Fibroblast of upper back skin (primary cell): ENCODE results near the gene CD40.

Experiments
- DNase-seq: peaks from one replicate; pipeline ENCODE4 v3.0.0-alpha.2; 2013

The CD40 gene

GRCh38 chr20:46151936-46152335 is 33.8 kb downstream of the CD40 start:
- DNase-seq: no peak

DNA sequence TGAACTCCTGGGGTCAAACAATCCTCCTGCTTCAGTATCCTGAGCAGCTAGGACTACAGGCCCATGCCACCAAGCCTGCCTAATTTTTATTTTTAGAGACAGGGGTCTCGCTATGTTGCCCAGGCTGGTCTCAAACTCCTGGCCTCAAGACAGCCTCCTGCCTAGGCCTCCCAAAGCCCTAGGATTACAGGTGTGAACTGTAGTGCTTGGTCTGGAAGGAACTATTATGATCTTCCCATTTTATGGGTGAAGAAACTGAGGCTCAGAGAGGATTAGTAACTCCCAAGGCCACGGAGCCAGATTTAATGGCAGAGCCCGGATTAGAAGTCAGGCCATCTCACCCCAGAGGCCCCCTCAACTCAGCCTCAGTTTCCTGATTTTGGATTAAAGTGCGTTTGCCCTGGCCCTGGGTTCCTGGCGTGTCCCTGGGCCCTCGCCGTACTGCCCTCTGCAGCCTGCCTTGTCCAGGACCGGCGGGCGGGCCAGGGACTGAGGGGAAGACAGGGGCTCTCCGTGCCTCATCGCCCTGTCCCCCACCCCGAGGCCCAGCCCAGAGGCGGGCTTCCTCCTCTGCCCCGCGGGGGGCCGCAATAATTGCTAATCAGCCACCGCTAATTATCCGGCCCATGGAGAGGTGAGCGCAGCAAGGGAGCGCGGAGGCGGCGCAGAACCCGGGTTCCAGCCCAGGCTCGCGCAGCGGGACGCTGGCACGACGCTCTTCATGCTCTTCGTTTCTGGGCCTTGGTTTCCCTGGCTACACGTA is 34.9 kb downstream of the CD40 start:
- no peak for DNase-seq

DNA sequence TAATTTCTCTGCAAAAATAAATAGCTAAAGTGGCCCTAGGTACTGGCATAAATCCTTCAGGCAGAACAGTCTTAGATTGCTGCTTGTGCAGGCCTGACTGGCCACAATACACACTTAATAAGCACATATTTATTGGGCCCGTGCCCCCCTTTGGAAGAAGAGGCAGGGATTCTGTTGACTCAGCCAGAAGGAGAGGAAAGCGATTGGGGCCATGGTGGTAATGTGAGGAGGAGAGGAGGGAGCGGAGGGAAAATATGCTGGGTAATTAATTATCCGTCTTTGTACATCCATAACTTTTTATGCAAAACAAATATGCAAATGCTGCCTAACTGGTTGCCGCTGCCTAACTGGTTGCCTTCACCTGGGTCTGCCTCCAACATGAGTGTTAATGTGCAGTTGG is 36.2 kb downstream of the CD40 start:
- DNase-seq: no peak

- DNase-seq: no peak
Observed at GRCh38 chr20:46154796-46155195, 36.7 kb downstream of the CD40 start.

DNA sequence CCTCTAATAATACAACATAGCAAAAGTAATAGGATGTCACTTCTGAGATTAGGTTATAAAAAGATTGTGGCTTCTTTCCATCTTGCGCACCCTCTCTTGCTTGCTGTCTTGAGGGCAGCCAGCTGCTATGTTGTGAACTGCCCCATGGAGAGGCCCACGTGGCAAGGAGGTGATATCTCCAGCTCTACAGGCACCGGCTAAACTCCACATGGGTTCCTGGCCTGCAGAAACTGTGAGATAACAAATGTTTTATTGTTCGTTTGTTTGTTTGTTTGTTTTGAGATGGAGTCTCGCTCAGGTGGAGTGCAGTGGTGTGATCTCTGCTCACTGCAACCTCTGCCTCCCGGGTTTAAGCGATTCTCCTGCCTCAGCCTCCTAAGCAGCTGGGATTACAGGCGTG is 38.0 kb downstream of the CD40 start:
- no peak for DNase-seq

DNA sequence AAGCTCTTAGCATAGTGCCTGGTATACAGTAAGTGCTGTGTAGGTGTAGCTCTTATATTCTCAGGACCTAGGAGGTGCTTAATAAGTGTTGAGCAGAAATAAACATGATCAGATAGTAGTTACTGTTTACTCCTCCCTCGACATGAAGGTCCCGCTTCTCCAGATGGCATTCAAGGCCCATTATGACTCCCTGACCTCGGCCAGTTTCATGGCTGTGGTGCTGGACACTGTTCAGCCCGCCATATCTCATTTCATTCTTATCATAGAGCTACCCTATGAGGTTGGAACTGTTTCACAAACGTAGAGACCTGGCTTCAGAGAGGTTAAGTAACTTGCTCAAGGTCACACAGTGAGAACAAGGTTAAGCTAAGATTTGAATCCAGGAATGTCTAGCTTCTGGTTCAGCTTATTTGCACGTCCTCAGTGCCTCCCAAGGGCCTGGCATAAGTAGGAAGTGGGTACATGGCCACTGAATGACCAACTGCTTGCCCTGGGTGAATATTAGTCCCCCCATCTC is 39.0 kb downstream of the CD40 start:
- DNase-seq: no peak

- DNase-seq: no peak
Observed at GRCh38 chr20:46157625-46158024, 39.5 kb downstream of the CD40 start.

- DNase-seq: no peak
Observed at GRCh38 chr20:46158476-46158987, 40.4 kb downstream of the CD40 start.

- DNase-seq: no peak
Observed at GRCh38 chr20:46159101-46159897, 41.2 kb downstream of the CD40 start.

DNA sequence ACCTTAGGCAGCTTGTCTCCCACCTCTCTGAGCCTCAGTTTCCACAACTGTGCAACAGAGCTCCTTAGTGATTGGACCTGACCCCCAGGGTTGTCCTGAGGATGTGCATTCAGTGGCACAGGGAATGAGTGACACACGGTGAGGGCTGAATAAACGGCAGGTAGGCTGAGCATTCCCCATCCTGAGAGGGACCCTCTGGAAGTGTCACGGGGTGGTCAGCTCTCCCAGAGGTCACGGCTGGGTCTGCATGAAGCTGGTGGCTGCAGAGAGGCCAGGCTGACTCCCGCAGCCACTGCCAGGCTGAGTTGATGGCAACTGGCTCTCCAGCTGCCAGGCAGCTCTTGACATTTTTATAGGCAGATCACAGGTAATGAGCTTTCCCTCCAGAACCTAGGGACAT is 42.5 kb downstream of the CD40 start:
- no peak for DNase-seq

DNA sequence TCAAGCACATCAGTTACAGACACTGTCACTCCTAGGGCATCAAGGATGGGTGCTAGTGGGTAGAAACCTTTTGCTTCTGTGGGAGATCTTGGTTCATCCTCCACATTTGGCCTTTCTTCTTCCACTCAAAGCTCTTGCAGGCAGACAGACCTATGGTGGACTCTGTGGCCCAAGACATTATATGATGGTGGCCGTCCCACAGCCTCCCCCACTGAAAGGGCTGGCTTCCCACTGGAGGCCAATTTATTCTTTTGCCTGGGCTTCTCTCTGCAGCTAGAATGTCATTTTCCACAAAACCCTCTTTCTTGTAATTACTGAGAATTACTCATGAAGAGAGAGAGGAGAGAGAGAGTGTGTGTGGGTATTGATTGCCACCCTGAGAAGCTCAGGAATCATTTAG is 43.8 kb downstream of the CD40 start:
- no peak for DNase-seq

GRCh38 chr20:46164254-46164653 is 46.1 kb downstream of the CD40 start:
- no peak for DNase-seq

DNA sequence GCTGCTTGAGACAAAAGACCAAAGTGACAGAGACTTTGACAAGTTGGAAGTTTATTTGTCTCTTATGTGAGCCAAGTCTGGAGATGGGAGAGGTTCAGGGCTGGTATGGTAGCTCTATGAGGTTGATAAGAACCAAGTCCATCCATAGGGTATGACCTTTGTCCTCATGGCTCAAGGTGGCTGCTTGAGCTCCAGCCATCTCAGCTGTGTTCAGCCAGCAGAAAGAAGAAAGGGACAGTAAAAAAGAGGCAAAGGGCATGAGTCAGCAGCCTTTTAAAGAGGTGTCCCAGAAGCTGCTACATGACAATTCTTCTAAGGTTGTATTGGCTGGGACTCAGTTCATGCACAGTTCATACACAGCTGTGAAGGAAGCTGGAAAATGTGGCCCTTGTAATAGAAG is 49.0 kb downstream of the CD40 start:
- no peak for DNase-seq

- DNase-seq: no peak
Observed at GRCh38 chr20:46168438-46168837, 50.3 kb downstream of the CD40 start.

DNA sequence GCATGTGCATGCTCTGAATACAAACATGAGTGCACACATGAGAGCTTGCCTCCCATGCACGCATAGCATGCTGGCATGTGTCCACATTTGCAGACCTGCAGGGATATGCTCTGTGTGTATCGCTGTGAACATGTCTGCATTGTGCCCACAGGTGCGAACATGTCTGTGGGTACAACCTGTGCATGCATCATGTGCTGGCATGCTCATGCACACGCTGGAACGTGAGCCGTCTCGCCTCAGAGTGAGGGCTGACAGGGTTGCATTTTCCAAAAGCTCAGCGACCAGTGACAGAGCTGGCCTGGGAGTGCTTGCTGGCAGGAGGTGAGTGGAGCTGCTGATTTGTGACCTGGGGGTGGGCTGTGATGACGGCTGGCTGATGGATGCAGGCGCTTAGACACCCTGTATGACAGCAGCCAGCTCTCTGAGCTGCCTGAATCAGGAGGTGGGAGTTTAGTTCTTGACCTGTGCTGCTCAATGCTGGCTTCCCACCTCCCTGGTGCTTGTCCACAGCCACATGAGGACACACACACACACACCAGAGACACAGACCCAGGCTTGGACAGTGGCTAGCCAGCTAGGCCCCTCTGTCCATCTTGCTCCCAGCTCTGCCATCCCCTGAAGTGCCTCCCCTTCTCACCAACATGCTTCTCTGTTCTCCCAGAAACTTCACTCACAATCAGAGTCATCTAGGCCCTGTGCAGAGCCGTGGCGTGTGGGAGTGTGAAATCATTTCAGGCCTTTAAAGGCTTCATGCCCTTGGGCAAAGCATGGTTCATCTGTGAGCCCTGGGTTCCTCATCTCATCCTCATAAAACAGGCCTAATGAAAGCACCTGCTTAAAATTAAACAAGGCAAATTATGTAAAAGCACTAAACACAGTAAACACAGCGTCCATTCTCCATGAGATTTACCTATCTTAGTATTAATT is 51.4 kb downstream of the CD40 start:
- no peak for DNase-seq

- no peak for DNase-seq
Observed at GRCh38 chr20:46171476-46171875, 53.4 kb downstream of the CD40 start.

DNA sequence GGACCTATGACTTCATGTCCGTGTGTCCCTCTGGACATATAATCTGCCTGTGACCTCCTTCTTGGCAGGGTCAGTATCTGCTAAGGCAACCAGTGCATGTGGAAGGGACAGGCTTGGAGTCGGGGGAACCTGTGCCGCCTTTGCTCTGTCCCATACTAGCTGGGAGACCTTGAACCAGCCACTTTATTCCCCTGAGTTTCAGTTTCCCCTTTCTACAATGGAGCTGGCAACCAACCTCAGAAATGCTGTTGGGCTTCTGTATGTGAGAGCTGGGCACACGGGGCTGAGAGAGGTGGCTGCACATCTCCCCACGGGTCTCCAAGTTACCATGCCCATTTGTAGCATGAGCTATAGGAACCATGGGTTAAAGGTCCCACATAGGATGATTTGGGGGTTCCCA is 53.8 kb downstream of the CD40 start:
- no peak for DNase-seq

- DNase-seq: no peak
Observed at GRCh38 chr20:46172455-46172854, 54.3 kb downstream of the CD40 start.

- no peak for DNase-seq
Observed at GRCh38 chr20:46172961-46173536, 54.9 kb downstream of the CD40 start.

DNA sequence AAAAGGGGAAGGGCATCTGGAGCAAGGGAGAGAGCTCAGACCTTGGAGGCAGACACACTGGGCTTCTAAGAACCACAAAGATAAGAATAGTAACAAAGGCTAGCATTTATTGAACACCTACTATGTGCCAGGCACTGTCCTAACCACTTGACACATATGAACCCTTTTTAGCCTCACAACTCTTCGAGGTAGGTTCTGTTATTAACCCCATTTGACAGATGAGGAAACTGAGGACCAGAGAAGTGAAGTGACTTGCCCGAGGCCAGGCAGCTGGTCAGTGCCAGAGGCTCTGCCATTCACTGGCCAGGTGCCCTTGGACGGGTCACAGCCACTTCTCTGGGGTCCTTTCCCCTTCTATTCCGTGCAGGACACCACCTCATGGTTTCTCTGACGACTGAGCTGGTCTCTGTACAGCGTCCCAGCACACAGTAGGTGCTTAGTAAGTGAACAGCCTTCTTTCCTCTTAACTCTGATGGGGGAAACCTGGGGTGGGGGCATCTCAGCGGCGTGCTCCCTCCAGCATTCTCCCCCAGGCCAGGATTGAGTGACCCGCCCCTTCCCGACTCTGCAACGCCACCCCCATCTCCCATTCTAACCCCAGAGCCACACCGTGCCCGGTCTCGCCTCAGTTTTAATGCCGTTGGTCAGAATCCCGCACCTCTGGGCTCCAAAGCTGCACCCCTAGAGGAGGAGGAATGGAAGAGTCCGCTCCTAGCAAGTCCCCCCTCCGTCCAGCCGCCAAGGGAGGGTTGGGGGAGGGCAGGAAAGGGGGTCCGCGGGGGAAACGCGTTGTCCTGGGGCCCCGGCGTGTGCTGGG is 55.7 kb downstream of the CD40 start:
- DNase-seq: no peak

GRCh38 chr20:46174469-46175126 is 56.5 kb downstream of the CD40 start:
- DNase-seq: peak; percentile 38
